ENCODE results near the gene DLG2. TPM values are rescaled to one million over a fixed set of nuclear protein-coding genes. Genes with fewer than 3 reads are reported as not detected.

Gene DLG2
- total and polyA plus RNA-seq, 9 of the 15 experiments (the other 6 are each of a cell fraction or from before 2014, with no cell fraction given), result 0.52 to 1.6 (median 0.95) TPM

- ATAC-seq, result no peak
- H3K27me3 ChIP-seq (ENCODE audit: control insufficient read depth in 2 of 2, insufficient read depth in 2 of 2, low read length in 2 of 2), result no peaks in the 10 kb centered on the region
- H4K20me1 ChIP-seq (replicated peaks; ENCODE audit: control insufficient read depth, insufficient read depth, low read length), result no peaks in the 10 kb centered on the region
- no peak for DNase-seq (ENCODE audit: extremely low read depth in 1 of 4, low spot score in 3 of 4)
- TF ChIP-seq CHAMP1 (IDR thresholded peaks at IDR 0.05) (no peak), ZNF384 (IDR thresholded peaks at IDR 0.05; ENCODE audit: low read depth, low read length) (no peak), ZC3H4 (CRISPR knock-in tag; IDR thresholded peaks at IDR 0.05; ENCODE audit: borderline replicate concordance) (no peak), MAFG (tag; conservative IDR thresholded peaks at IDR 0.05) (no peak), TRIM28 (IDR thresholded peaks at IDR 0.05) (no peak), CTCFL (IDR thresholded peaks at IDR 0.05; ENCODE audit: borderline replicate concordance, insufficient read depth, low read depth, low read length, poor library complexity, severe bottlenecking) (no peak), ARID2 (IDR thresholded peaks at IDR 0.05) (no peak), ZNF311 (CRISPR knock-in tag; IDR thresholded peaks at IDR 0.05) (no peak), GATA2 (CRISPR knock-in tag; IDR thresholded peaks at IDR 0.05) (no peak), BHLHE40 (IDR thresholded peaks at IDR 0.05; ENCODE audit: low read length) (no peak), NUFIP1 (IDR thresholded peaks at IDR 0.05; ENCODE audit: partially characterized antibody) (no peak)
- TF ChIP-seq, protein P1, sequence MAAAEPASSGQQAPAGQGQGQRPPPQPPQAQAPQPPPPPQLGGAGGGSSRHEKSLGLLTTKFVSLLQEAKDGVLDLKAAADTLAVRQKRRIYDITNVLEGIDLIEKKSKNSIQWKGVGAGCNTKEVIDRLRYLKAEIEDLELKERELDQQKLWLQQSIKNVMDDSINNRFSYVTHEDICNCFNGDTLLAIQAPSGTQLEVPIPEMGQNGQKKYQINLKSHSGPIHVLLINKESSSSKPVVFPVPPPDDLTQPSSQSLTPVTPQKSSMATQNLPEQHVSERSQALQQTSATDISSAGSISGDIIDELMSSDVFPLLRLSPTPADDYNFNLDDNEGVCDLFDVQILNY (CRISPR knock-in tag; IDR thresholded peaks at IDR 0.05), result no peak
- ChIA-PET CTCF (ENCODE audit: low intra/inter-chr PET ratio) (no interaction called here), POLR2A (no interaction called here)
- in situ Hi-C loops (cut with MboI) (no loop called here), intact Hi-C loops (cut with micrococcal nuclease) (no loop called here)
- no peak overlapping the region for H2AFZ ChIP-seq (ENCODE audit: low read depth, low read length)
- H3K36me3 ChIP-seq (ENCODE audit: control insufficient read depth, insufficient read depth, low read length), result no peaks in the 10 kb centered on the region
- H3K4me3 ChIP-seq, result no peak overlapping the region
- BruUV-seq (replicated peaks), result no TSS peak
- no peaks in the 10 kb centered on the region for H3K9me3 ChIP-seq (replicated peaks; ENCODE audit: control insufficient read depth, insufficient read depth, low read depth, low read length)
- H3K4me2 ChIP-seq (ENCODE audit: insufficient read depth, low read length), result no peak overlapping the region
- no peaks in the 10 kb centered on the region for H3K4me1 ChIP-seq (replicated peaks in 1 of 2; ENCODE audit: control insufficient read depth in 2 of 2, insufficient read depth in 2 of 2, low read length in 2 of 2)
- no peaks in the 10 kb centered on the region for H3K9me1 ChIP-seq (ENCODE audit: control insufficient read depth, insufficient read depth, low read length)
- no peak for FAIRE-seq
- H3K9ac ChIP-seq (ENCODE audit: insufficient read depth in 1 of 2, low read depth in 2 of 2, low read length in 2 of 2), result no peak overlapping the region
- no peaks in the 10 kb centered on the region for H3K79me2 ChIP-seq (ENCODE audit: control insufficient read depth, insufficient read depth, low read length)
- no peak overlapping the region for H3K27ac ChIP-seq (ENCODE audit: extremely low read depth, low read depth, low read length)
These were observed 1604.4 kb downstream of the DLG2 start for GRCh38 chr11:84022695-84023094.

Data from K562 (cell line).